ENCODE measurements around the gene VWA3A.
A peak's percentile ranks its signal among the peaks of the same experiment; 100 is the strongest.
"Not testable (repeated sequence)": the region's sequence is repeated elsewhere in the genome, so short reads cannot be mapped to it uniquely, and the experiment has no call there.

VWA3A gene

DNA sequence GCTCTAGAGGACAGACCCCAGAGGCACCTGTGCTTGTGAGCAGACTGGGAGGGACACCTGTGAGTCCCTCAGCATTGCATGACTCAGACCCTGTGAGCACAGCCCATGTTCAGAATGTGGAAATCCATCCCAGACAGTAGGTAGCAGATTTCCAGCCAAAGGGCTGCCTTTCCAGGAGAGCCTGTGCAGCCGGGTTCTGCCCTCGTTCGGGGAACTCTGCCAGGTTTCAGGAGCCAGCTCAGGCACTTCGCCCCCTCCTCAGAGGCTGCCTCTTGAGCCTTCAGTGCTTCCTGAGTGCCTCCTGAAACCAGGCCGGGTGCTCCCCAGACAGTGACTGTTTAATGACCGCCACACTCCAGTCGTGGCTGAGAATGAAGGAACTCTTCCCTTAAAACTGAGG is 46.7 kb downstream of the VWA3A start:
- DNase-seq, result no peak

DNA sequence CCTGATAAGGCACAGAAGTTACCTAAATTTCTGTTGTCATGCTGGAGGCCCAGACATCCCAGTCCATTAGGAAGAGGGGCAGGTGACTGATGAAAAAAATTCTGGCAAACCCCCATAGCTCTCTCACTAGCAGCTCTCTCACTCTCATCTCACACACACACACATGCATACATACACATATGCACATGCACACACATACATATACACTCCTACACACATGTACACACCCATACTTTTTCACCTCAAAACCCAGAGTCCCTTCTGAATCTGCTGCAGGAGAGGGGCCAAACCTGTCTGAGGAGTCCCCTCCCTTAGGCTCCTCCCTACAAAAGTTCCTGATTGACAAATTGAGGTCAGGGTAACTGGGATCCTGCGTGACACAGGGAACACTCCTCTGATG is 47.4 kb downstream of the VWA3A start:
- no peak for DNase-seq

DNA sequence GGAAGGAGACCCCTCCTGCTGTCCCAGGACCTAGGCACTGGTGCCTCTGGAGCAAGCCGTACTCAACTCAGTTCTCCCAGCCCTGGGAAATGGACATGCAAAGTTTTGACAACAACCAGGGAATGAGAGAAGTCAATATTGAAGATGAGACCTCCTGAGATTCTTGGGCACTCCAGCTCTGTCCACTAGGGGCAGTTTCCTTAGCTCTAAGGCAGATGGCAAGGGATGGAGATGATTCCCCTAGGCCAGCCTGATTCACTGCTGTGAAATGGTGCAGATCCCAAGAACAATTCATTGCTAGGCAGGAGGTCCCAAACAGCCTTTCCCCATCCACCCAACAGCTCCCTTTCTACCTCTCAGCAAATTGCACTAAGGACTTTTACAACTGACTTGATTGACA is 49.4 kb downstream of the VWA3A start:
- DNase-seq, result no peak

DNA sequence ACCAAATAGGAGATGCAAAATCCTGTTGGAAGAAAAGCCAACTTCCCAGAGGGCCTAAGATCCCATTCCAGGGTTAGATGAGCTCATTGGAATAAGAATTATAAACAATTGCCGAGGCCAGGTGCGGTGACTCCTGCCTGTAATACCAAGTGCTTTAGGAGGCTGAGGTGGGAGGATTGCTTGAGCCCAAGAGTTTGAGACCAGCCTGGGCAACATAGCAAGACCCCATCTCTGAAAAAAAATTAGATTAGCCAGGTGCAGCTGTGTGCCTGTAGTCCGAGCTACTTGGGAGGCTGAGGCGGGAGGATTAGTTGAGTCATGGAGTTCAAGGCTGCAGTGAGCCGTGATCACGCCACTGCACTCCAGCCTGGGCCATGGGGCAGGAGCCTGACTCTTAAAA is 52.2 kb downstream of the VWA3A start:
- no peak for DNase-seq

DNA sequence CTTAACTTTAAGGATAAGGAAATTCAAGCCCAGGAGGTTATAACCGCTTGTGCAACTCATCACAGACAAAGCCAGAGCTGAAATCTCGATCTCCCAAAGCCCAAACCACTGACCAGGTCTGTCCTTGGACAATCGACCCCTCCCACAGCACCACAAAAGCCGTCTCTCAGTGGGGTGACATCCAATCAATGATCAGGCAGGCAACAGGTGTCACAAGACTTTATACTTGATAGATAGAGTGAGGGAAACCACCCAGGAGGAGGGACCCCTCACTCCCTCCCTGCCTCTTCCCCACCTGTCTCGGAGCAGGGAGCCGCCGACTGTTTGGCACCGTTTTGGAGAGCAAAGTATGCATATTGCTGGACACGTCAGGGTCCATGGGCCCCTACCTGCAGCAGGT is 55.5 kb downstream of the VWA3A start:
- DNase-seq, result no peak

DNA sequence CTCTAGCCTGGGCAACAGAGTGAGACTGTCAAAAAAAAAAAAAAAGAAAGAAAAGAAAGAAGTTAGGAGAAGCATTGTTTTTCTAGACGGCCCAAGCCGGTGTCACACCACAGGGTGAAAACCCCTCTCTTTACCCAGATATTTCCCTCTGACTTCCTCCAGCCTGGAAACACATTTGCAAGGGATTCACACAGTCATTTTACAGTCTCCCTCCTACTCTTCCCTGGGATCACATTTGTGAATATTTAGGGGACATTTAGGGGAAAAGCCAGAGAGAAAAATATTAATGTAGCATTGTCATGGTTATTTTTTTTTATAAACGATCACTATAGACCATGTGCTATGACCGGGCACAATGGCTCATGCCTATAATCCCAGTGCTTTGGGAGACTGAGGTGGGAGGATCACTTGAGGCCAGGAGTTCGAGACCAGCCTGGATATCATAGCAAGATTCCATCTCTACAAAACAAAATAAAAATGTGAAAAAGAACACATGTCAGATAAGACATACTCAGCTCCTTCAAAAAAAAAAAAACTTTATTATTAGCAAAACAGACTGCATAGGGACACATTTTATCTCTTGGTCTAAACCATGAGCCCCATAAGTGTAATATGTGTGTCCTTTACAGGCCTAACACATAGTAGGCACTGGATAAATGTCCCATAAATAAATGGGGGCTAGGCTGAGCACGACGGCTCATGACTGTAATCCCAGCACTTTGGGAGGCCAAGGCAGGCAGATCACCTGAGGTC is 59.1 kb downstream of the VWA3A start:
- DNase-seq, result no peak

DNA sequence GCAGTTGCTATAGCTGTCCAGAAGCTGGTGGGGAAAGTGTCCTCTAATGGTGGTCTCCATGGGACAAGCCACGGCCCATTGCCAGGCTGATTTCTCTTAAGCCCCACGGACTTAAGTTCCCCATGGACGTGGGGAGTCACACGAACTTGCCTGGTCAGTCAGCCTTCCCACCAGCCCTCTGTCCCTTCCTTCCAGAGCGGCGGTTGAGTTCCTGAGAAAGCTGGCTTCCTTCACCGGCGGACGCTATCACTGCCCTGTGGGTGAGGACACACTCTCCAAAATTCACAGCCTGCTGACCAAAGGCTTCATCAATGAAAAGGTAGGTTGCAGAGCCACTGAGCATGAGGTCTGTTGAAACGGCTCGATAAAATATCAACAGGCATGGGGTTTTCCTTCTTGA is 60.0 kb downstream of the VWA3A start:
- DNase-seq, result no peak

DNA sequence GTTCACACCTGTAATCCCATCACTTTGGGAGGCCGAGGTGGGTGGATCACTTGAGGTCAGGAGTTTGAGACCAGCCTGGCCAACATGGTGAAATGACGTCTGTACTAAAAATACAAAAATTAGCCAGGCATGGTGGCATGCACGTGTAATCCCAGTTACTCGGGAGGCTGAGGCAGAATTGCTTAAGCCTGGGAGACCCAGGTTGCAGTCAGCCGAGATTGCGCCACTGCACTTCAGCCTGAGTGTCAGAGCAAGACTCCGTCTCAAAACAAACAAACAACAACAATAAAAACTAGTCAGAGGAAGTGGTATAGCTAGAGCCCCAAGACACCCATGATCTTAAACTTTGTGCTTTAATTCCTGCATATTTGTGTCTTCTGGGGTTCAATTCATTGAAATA is 60.7 kb downstream of the VWA3A start:
- DNase-seq, result not testable (repeated sequence)

DNA sequence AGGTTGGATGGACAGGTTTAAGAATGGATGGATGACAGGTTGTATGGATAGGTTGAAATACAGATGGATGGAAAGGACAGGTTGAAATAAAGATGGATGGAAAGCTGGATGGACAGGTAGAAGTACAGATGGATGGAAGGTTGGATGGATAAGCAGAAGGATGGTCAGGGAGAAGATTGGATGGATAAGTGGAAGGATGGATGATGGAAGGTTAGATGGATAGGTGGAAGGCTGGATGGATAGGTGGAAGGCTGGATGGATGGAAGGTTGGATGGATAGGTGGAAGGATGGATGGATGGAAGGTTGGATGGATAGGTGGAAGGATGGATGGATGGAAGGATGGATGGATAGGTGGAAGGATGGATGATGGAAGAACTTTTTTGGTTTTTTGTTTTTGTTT is 69.1 kb downstream of the VWA3A start:
- no peak for DNase-seq

DNA sequence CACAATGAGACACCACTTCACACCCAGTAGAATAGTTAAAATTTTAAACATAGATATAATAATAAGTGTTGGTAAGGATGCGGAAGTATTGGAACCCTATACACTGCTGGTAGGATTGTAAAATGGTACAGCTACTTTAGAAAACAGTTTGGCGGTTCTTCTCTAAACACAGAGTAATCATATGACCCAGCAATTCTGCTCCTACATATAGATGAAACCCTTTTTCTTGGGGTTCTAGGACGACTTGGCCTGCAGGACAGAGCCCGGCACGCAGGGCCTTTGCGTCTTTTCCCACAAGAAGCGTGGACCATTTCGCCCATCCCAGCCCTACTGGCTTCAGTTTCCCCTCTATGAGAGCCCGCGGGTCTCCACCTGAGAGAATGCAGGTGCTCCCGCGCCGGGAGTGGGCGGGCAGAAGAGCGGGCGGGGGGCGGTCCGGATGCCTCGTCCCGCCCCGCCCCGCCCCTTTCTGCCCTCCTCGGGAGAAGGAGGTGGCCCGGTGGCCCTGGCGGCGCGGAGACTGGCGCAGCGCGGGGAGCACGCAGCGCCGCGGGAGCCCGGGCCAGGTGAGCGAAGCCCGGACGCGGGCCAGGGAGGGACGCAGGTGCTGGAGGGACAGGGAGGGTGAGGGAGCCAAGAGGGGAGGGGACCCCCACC is 69.8 kb downstream of the VWA3A start, which contains the start of gene SDR42E2:
TSS of gene SDR42E2 (plus strand) at position 508 of the 657 bp plus-strand sequence. CDS start 3,077 bp downstream, outside the sequence.
- DNase-seq, result peak; percentile 28

DNA sequence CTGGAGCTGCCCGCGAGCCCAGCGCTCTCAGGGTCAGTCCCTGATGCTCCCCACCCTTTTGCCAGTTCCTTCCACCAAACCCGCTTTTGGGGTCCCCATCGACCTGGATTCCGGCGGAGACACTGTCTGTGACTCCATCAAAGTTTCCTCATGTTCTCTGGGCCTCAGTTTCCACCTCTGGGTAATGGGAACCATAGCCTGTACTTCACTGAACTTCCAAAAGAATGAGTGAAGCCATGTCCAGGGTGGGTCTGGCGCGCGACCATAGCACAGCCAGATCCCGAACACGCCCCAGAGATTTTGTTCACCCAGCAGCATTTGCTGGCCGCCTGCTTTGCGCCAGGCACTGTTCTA is 70.3 kb downstream of the VWA3A start:
- DNase-seq, result no peak

DNA sequence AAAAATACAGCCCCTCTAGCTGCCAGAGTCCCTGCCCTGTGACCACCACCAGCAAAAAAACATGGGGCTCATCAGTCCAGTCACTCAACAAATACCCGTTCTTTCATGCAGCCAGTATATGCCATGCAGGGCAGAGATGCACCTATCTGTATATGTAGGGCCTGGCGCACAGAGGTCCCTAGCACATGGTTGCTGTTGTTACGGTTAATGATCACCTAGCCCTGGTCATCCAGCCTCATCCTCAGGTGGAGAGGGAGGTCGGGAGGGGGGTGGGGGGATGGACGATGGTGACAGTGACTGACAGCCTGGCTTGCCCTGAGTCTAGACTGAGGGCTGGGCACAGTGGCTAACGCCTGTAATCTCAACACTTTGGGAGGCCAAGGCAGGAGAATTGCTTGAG is 71.5 kb downstream of the VWA3A start:
- DNase-seq, result no peak

DNA sequence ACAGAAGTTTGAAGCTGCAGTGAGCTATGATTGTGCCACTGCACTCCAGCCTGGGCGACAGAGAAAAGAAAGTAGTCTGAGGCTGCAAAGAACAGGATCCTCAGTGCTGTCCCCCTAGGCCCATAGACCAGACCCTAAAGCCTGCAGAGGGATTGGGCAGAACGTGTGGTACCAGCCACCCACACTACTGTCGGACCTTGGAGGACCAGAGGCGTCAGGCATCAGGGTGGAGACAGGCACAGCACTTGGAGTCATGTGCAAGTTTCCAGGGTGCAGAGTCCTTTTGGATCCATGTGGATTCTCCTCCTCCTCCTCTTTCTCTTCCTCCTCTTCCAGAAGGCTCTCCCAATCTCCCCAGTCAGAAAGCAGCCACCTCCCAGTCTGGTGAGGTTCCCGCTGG is 72.1 kb downstream of the VWA3A start:
- DNase-seq, result no peak

DNA sequence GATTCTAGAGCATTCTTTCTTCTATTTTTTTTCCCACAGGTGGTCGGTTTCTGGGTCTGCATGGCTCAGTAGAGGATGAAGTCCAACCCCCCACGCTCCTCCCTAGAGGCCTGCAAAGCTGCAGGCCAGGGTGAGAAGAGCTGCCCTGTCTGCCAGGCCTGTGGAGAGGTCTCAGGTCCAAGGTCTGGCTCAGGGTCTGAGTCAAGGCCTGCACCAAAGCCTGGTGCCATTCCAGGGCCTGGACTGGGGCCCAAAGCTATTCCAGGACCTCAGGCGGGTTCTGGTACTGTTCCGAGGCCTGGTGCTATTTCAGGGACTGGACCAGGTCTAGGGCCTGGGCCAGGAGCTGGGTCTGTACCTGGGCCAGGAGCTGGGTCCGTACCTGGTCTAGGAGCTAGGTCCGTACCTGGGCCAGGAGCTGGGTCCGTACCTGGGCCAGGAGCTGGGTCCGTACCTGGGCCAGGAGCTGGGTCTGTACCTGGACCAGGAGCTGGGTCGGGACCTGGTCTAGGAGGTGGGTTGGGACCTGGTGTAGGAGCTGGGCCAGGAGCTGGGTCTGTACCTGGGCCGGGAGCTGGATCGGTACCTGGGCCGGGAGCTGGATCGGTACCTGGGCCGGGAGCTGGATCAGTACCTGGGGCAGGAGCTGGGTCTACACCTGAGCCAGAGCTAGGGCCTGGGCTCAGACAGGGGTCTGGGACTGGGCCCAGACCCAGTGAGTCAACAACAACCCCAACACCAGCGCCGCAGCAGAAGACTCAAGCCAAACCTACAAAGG is 73.4 kb downstream of the VWA3A start:
- no peak for DNase-seq

DNA sequence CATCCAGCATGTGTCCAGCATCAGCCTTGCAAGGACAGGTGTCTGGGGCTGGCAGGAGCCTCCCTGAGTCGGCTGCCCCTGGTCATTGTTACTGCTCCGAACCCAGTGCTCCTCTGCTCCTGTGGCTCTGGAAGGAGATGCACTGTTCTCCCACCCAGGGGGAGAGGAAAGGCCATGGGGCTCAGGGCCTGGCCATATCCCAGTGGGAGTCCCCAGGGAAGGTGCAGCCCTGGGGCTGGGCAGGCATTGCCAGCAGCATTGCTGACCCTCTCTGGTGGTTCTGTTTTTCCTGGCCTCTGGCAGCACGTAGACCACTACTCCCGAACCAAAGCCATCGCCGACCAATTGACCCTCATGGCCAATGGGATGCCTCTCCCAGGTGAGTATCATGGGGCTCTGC is 79.6 kb downstream of the VWA3A start:
- no peak for DNase-seq

DNA sequence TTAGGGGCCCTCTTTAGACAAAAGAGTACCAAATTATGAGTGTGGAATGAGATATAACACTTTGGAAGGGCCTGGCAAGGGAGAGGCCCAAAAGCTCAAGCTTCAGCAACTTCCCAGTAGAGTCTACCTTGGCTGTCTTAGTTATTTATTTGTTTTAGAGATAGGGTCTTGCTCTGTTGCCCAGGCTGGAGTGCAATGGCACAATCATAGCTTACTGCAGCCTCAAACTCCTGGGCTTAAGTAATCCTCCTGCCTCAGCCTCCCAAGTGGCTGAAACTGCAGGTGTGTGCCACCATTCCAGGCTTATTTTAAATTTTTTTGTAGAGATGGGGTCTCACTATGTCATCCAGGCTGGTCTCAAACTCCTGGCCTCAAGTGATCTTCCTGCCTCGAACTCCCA is 80.3 kb downstream of the VWA3A start:
- DNase-seq, result not testable (repeated sequence)

DNA sequence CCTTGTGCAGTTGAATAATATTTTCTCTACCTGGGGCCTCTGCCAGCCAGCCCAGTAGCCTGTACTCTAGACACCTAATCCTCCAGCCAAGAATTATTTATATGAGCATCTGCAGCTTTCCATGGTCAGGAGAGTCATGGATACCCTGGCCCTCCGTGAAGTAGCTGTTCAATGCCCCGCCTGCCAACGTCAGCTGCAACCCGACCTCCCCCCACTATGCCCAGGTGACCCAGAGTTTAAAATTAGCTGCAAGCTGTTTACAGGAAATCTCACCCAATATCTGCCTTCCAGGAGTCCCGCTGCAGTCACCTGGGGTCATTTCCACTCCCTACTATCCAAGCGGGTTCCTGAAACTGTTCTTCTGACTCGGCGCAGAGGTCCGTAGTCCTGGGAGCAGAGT is 82.3 kb downstream of the VWA3A start:
- no peak for DNase-seq

DNA sequence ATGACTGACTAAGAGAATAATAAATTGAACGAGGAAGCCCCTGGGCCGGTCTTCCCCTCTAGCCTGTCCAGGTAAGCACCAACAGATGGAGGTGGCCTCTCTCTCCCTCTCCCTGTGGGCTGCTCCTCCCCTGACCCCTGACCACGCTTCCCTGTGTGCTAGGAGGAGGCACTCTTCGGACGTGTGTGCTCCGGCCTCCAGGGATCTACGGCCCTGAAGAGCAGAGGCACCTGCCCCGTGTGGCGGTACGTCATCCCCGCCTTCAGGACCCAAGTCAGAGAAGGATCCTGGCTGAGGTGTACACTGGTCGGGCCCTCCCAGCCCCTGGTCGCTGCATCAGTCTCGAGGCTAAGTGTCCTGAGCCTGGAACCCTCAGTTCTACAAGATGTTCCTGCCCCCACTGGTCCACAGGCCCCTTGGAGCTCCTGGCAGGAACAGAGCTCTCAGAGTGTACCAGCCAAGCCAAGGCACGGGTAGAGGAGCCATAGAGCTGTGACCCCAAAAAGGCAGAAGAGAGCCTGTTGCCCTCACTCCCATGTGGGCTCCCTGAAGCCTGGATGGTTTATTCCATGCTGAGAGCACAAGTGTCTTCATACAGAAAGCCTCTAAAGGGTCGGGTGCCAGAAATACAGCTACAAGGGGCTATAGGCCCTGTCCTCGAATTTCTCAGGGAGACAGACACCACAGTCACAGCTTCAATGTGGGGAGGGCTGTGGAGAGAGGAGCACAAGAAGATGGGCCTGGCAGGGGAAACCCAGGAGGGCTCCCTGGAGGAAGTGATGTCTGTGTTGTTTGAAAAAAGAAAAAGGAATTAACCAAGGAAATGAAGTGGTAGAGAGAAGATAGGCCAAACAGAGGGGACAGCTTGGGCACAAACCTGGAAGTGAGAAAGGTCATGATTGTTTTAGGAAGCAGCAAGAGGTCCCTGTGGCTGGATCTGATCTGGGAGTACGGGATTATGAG is 85.9 kb downstream of the VWA3A start:
- no peak for DNase-seq

DNA sequence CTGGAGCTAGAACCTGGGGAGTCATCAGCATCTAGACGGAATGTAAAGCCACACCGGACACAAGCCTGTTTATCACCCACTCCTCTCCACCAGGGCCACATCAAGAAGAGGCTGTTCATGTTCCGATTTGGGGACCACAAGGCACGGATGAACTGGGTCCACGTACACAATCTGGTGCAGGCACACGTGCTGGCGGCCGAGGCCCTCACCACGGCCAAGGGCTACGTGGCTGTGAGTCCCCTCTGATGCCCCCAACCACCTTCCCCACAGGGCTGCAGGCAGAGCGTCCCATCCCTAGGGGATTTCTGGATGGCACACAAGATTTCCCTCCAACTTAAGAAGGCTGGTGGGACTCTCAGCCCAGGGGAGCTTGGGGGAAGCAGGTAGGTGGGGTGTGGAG is 89.1 kb downstream of the VWA3A start:
- no peak for DNase-seq

DNA sequence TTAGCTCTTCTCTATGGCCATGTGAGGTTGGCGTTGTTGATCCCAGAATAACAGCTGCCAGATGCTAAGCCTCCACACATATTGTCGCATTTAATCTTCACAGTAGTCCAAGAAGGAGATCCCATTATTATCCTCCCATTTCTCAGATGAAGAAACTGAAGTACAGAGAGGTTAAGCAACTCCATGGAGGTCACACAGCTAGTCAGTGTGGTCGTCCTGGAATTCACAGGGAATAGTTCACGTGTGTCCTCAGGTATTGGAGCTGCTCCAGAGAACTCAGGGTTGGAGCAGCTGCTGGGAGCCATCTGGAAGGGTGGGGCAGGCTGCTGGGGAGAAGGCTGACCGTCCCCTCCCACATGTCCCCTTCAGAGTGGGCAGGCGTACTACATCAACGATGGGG is 89.5 kb downstream of the VWA3A start:
- DNase-seq, result no peak

DNA sequence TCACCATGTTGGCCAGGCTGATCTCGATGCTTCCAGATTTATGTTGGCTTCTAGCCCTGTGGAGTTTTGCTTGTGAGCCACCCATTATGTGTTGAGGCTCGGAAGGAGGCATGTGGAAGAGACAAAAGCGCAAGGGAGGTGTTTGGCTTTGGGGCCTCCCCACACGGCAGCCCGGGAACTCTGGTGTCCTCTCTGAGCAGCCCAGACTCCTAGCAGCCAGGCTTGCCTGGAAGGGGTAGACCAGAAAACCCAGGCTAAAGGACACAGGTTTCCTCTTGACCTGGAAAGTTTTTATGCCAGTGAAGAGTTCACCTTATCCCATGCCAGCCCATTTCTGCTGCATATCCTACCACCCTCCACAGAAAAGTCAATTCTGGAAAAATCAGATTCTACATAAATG is 91.0 kb downstream of the VWA3A start:
- DNase-seq, result no peak

DNA sequence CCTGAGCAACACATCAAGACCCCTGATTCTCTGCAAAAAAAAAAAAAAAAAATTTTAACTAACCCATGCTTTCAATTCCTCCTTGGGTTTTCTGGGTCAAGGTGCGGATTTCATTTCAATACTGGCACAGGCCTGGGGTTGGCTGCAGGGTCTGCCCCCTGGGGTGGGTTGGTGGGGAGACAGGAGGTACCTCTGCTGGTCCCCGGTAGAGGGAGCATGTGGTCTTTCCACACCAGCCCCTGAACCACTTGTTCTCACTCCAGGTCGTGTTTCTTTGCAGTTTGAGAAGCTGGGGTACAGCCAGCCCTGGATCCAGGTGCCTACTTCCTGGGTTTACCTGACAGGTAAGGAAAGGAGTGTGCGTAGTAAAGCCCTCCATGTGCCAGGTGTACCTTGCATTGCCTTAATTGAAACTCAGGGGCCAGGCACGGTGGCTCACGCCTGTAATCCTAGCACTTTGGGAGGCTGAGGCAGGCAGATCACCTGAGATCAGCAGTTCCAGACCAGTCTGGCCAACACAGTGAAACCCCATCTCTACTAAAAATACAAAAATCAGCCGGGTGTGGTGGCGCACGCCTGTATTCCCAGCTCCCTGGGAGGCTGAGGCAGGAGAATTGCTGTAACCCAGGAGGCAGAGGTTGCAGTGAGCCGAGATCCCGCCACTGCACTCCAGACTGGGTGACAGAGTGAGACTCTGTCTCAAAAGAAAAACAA is 91.7 kb downstream of the VWA3A start:
- DNase-seq, result peak; percentile 30
